ENCODE results near the gene SCNN1A. TPM values are rescaled to one million over a fixed set of nuclear protein-coding genes. Genes with fewer than 3 reads are reported as not detected.

Gene SCNN1A
- total RNA-seq, 1 experiment from 2014 or later: 549 TPM

GRCh38 chr12:6312529-6313325 lies 62.6 kb downstream of the SCNN1A start:
- peaks cover 33% of the 10 kb centered on the region for H3K79me2 ChIP-seq (ENCODE audit: low read depth)
- intact Hi-C loops (cut with micrococcal nuclease; ENCODE audit: unreplicated experiment): loop anchor here (1.0 to 2.0 kb wide), 7 partner anchors 17 to 116 kb away; no protein-coding TSS in a partner anchor
- ChIA-PET CTCF (interaction anchor here (0.7 to 1.5 kb wide), 8 partner anchors 11 to 240 kb away, joined by 3 to 6 read pairs (median 4); no protein-coding TSS in a partner anchor), POLR2A (ENCODE audit: unreplicated experiment) (interaction anchor here (0.5 to 1.5 kb wide), 17 partner anchors 11 to 377 kb away, joined by 3 to 29 read pairs (median 5); partner anchors contain the start of genes GAPDH and ZNF384)
- no peak overlapping the region for H2AFZ ChIP-seq
- no peaks in the 10 kb centered on the region for H3K9me2 ChIP-seq (ENCODE audit: insufficient read depth)
- H3F3A ChIP-seq (ENCODE audit: insufficient read depth, low read depth): peaks cover 40% of the 10 kb centered on the region
- H3K4me2 ChIP-seq: peak overlapping the region; percentile 91
- H3K4me1 ChIP-seq (replicated peaks; ENCODE audit: insufficient read depth): peaks cover 54% of the 10 kb centered on the region
- no peaks in the 10 kb centered on the region for H3K27me3 ChIP-seq (ENCODE audit: insufficient read depth, low read depth)
- H3K9me3 ChIP-seq (ENCODE audit: insufficient read depth, low read depth): no peaks in the 10 kb centered on the region
- peak overlapping the region; percentile 33; the same call in 1 of the 2 replicates for H3K4me3 ChIP-seq
- H4K20me1 ChIP-seq (ENCODE audit: insufficient read depth): no peaks in the 10 kb centered on the region
- TSS peak; percentile 18 for BruUV-seq (replicated peaks)
- H3K36me3 ChIP-seq (ENCODE audit: low read depth): peaks cover 25% of the 10 kb centered on the region
- peak; percentile 96 for DNase-seq
- TF ChIP-seq, protein P1, sequence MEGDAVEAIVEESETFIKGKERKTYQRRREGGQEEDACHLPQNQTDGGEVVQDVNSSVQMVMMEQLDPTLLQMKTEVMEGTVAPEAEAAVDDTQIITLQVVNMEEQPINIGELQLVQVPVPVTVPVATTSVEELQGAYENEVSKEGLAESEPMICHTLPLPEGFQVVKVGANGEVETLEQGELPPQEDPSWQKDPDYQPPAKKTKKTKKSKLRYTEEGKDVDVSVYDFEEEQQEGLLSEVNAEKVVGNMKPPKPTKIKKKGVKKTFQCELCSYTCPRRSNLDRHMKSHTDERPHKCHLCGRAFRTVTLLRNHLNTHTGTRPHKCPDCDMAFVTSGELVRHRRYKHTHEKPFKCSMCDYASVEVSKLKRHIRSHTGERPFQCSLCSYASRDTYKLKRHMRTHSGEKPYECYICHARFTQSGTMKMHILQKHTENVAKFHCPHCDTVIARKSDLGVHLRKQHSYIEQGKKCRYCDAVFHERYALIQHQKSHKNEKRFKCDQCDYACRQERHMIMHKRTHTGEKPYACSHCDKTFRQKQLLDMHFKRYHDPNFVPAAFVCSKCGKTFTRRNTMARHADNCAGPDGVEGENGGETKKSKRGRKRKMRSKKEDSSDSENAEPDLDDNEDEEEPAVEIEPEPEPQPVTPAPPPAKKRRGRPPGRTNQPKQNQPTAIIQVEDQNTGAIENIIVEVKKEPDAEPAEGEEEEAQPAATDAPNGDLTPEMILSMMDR (conservative IDR thresholded peaks at IDR 0.05): no peak
- no peak for TF ChIP-seq EZH2 (IDR thresholded peaks at IDR 0.05; ENCODE audit: low read depth)
- peak overlapping the region; percentile 97 for H3K27ac ChIP-seq

- Histone ChIP-seq H3K4me1 (replicated peaks; ENCODE audit: insufficient read depth) (peaks cover 56% of the 10 kb centered on the region), H3K9me3 (ENCODE audit: insufficient read depth, low read depth) (no peaks in the 10 kb centered on the region), H2AFZ (no peak overlapping the region), H3K27ac (peak overlapping the region; percentile 97), H3K27me3 (ENCODE audit: insufficient read depth, low read depth) (no peaks in the 10 kb centered on the region), H3F3A (ENCODE audit: insufficient read depth, low read depth) (peaks cover 40% of the 10 kb centered on the region), H3K36me3 (ENCODE audit: low read depth) (peaks cover 20% of the 10 kb centered on the region), H4K20me1 (ENCODE audit: insufficient read depth) (no peaks in the 10 kb centered on the region), H3K4me3 (peak overlapping the region; percentile 33; the same call in 1 of the 2 replicates), H3K79me2 (ENCODE audit: low read depth) (peaks cover 33% of the 10 kb centered on the region), H3K9me2 (ENCODE audit: insufficient read depth) (no peaks in the 10 kb centered on the region), H3K4me2 (peak overlapping the region; percentile 91)
- no TSS peak for BruUV-seq (replicated peaks)
- ChIA-PET POLR2A (ENCODE audit: unreplicated experiment) (interaction anchor here (0.5 to 1.5 kb wide), 11 partner anchors 14 to 222 kb away, joined by 3 to 29 read pairs (median 4); partner anchors contain the start of gene GAPDH), CTCF (interaction anchor here (0.6 to 1.5 kb wide), 4 partner anchors 18 to 264 kb away, joined by 3 to 6 read pairs (median 4); no protein-coding TSS in a partner anchor)
- DNase-seq: no peak
- TF ChIP-seq, protein P1 (conservative IDR thresholded peaks at IDR 0.05): no peak
- no peak for TF ChIP-seq EZH2 (IDR thresholded peaks at IDR 0.05; ENCODE audit: low read depth)
- intact Hi-C loops (cut with micrococcal nuclease; ENCODE audit: unreplicated experiment): loop anchor here (1.0 to 2.0 kb wide), 3 partner anchors 31 to 116 kb away; no protein-coding TSS in a partner anchor
Measured at GRCh38 chr12:6311822-6312528, 63.4 kb downstream of the SCNN1A start.

All from PC-9 (cell line).